Right lobe of liver (tissue), 4 donors: ENCODE measurements around the gene MYOF.

Experiments
- POLR2A ChIP-seq: fragments of 450-650 bp; IDR thresholded peaks from one replicate; pipeline ENCODE4 v1.6.1; 2017; ENCODE audit warnings: antibody characterized with exemption, mild to moderate bottlenecking
- TF ChIP-seq, protein P1 (sequence below), 4 donors: fragments of 200-600 bp in 3 of 4; fragments of 450-650 bp in 1 of 4; IDR thresholded peaks; one replicate each; pipeline versions ENCODE4 v1.5.1 to v1.8.0; 2016 to 2022; ENCODE audit warnings: antibody characterized with exemption in 4 of 4, mild to moderate bottlenecking in 2 of 4
- donor health status: DM: no; HTN: no; CAD: no.
- donor health status: DM: no; HTN: no; CAD: no.
- donor health status: DM: no; HTN: yes; CAD: no.

DNA sequence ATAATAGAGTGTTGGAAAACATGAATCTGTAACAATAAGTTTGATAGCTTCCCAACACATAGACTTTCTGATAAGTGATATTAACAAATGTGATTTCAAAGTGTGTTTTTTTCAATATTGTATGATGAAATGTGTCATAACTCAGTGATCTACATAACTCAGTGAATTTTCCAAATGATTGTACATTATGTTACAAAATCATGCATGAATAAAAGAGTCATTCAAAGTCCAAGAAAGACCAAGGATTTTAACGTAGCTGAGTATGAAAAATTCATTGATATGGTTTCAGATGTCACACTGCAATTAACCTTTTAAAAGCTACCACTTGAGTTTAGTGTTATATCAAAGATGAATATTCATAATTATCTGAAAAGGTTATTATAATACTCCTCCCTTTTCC, 111.2 kb downstream of the MYOF start:
- TF ChIP-seq POLR2A = no peak
- TF ChIP-seq, protein P1, sequence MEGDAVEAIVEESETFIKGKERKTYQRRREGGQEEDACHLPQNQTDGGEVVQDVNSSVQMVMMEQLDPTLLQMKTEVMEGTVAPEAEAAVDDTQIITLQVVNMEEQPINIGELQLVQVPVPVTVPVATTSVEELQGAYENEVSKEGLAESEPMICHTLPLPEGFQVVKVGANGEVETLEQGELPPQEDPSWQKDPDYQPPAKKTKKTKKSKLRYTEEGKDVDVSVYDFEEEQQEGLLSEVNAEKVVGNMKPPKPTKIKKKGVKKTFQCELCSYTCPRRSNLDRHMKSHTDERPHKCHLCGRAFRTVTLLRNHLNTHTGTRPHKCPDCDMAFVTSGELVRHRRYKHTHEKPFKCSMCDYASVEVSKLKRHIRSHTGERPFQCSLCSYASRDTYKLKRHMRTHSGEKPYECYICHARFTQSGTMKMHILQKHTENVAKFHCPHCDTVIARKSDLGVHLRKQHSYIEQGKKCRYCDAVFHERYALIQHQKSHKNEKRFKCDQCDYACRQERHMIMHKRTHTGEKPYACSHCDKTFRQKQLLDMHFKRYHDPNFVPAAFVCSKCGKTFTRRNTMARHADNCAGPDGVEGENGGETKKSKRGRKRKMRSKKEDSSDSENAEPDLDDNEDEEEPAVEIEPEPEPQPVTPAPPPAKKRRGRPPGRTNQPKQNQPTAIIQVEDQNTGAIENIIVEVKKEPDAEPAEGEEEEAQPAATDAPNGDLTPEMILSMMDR (IDR thresholded peaks at IDR 0.05) = no peak
